C4-2B (cell line): ENCODE results near the gene RUFY4.
"Not testable (repeated sequence)": the region's sequence is repeated elsewhere in the genome, so short reads cannot be mapped to it uniquely, and the experiment has no call there.

Experiments
- CTCF ChIP-seq: fragments of 450-650 bp; conservative IDR thresholded peaks from 2 replicates; pipeline ENCODE4 v1.5.1; 2017; ENCODE audit warnings: mild to moderate bottlenecking
- ZFX ChIP-seq: fragments of 450-650 bp; IDR thresholded peaks from 2 replicates; pipeline ENCODE4 v1.6.1; 2017

GRCh38 chr2:218122286-218122685 lies 53.2 kb downstream of the RUFY4 start:
- not testable (repeated sequence) for TF ChIP-seq ZFX, CTCF
